Measurements from ENCODE around the gene OSBPL5.

Gene OSBPL5

GRCh38 chr11:3089236-3090061 lies 75.7 kb downstream of the OSBPL5 start:
- Histone ChIP-seq H3K4me2 (ENCODE audit: low read length, poor library complexity, severe bottlenecking) (no peak overlapping the region), H3K27me3 (ENCODE audit: control insufficient read depth in 1 of 2, insufficient read depth in 1 of 2, low read length in 2 of 2) (peaks cover under 1 to 6% of the 10 kb centered on the region in 2 experiments), H2BK5ac (ENCODE audit: low read depth, low read length, poor library complexity, severe bottlenecking) (no peak overlapping the region), H4K8ac (ENCODE audit: low read length) (no peak overlapping the region), H2AK5ac (ENCODE audit: low read length, severe bottlenecking) (peak overlapping the region; percentile 78), H2BK120ac (ENCODE audit: low read depth, low read length) (no peak overlapping the region), H3K18ac (ENCODE audit: low read depth in 1 of 2, low read length in 2 of 2) (no peak overlapping the region), H3K9me3 (ENCODE audit: control insufficient read depth, low read length) (no peaks in the 10 kb centered on the region), H3K4me3 (ENCODE audit: insufficient read depth in 1 of 2, low read depth in 1 of 2, low read length in 2 of 2) (no peak overlapping the region), H3K4ac (ENCODE audit: low read depth in 1 of 2, low read length in 2 of 2) (no peak overlapping the region), H3K14ac (ENCODE audit: low read length in 2 of 2) (no peak overlapping the region), H3K4me1 (ENCODE audit: control insufficient read depth, insufficient read depth, low read depth, low read length) (peaks cover 36% of the 10 kb centered on the region), H3K9ac (ENCODE audit: low read length) (no peak overlapping the region), H3K27ac (ENCODE audit: low read length, poor library complexity, severe bottlenecking) (no peak overlapping the region), H2AFZ (ENCODE audit: low read depth, low read length) (no peak overlapping the region), H3K36me3 (ENCODE audit: control insufficient read depth in 1 of 2, insufficient read depth in 2 of 2, low read depth in 1 of 2, low read length in 2 of 2) (peaks cover 29 to 67% of the 10 kb centered on the region in 2 experiments), H2BK12ac (ENCODE audit: low read length in 2 of 2) (no peak overlapping the region), H3K23ac (ENCODE audit: low read length in 2 of 2) (no peak overlapping the region), H2BK15ac (ENCODE audit: low read depth, poor library complexity, severe bottlenecking) (no peak overlapping the region), H3K79me1 (replicated peaks; ENCODE audit: low read length, poor library complexity, severe bottlenecking) (no peaks in the 10 kb centered on the region), H4K91ac (ENCODE audit: low read length) (no peak overlapping the region)
- 90% methylated on average over 25 of the region's 25 CpGs for WGBS
- DNase-seq = no peak

GRCh38 chr11:3088806-3089205 lies 76.3 kb downstream of the OSBPL5 start:
- Histone ChIP-seq H2AFZ (ENCODE audit: low read depth, low read length) (no peak overlapping the region), H3K27me3 (ENCODE audit: control insufficient read depth in 1 of 2, insufficient read depth in 1 of 2, low read length in 2 of 2) (peaks cover 4 to 6% of the 10 kb centered on the region in 2 experiments), H4K91ac (ENCODE audit: low read length) (no peak overlapping the region), H2BK12ac (ENCODE audit: low read length in 2 of 2) (no peak overlapping the region), H3K4me2 (ENCODE audit: low read length, poor library complexity, severe bottlenecking) (no peak overlapping the region), H3K79me1 (replicated peaks; ENCODE audit: low read length, poor library complexity, severe bottlenecking) (no peaks in the 10 kb centered on the region), H4K8ac (ENCODE audit: low read length) (no peak overlapping the region), H3K9ac (ENCODE audit: low read length) (no peak overlapping the region), H3K9me3 (ENCODE audit: control insufficient read depth, low read length) (no peaks in the 10 kb centered on the region), H3K18ac (ENCODE audit: low read depth in 1 of 2, low read length in 2 of 2) (no peak overlapping the region), H3K36me3 (ENCODE audit: control insufficient read depth in 1 of 2, insufficient read depth in 2 of 2, low read depth in 1 of 2, low read length in 2 of 2) (peaks cover 22 to 61% of the 10 kb centered on the region in 2 experiments), H2BK120ac (ENCODE audit: low read depth, low read length) (no peak overlapping the region), H3K27ac (ENCODE audit: low read length, poor library complexity, severe bottlenecking) (no peak overlapping the region), H3K23ac (ENCODE audit: low read length in 2 of 2) (no peak overlapping the region), H3K4ac (ENCODE audit: low read depth in 1 of 2, low read length in 2 of 2) (no peak overlapping the region), H2AK5ac (ENCODE audit: low read length, severe bottlenecking) (peak overlapping the region; percentile 78), H2BK5ac (ENCODE audit: low read depth, low read length, poor library complexity, severe bottlenecking) (peak overlapping the region; percentile 35), H3K4me3 (ENCODE audit: insufficient read depth in 1 of 2, low read depth in 1 of 2, low read length in 2 of 2) (no peak overlapping the region), H2BK15ac (ENCODE audit: low read depth, poor library complexity, severe bottlenecking) (no peak overlapping the region), H3K4me1 (ENCODE audit: control insufficient read depth, insufficient read depth, low read depth, low read length) (peaks cover 33% of the 10 kb centered on the region), H3K14ac (ENCODE audit: low read length in 2 of 2) (no peak overlapping the region)
- 98% methylated on average over 14 of the region's 14 CpGs for WGBS
- no peak for DNase-seq

- H2BK15ac ChIP-seq (ENCODE audit: low read depth, poor library complexity, severe bottlenecking) = no peak overlapping the region
- H2BK5ac ChIP-seq (ENCODE audit: low read depth, low read length, poor library complexity, severe bottlenecking) = no peak overlapping the region
- no peak overlapping the region for H3K4ac ChIP-seq (ENCODE audit: low read depth in 1 of 2, low read length in 2 of 2)
- no peak overlapping the region for H3K4me3 ChIP-seq (ENCODE audit: insufficient read depth in 1 of 2, low read depth in 1 of 2, low read length in 2 of 2)
- H3K14ac ChIP-seq (ENCODE audit: low read length in 2 of 2) = peak overlapping the region in 1 of 2 experiments; percentile 18
- H3K79me1 ChIP-seq (replicated peaks; ENCODE audit: low read length, poor library complexity, severe bottlenecking) = no peaks in the 10 kb centered on the region
- no peak overlapping the region for H3K23ac ChIP-seq (ENCODE audit: low read length in 2 of 2)
- H2AK5ac ChIP-seq (ENCODE audit: low read length, severe bottlenecking) = peak overlapping the region; percentile 78
- H3K27ac ChIP-seq (ENCODE audit: low read length, poor library complexity, severe bottlenecking) = no peak overlapping the region
- no peak overlapping the region for H4K8ac ChIP-seq (ENCODE audit: low read length)
- 89% methylated on average over 24 of the region's 24 CpGs for WGBS
- no peak overlapping the region for H3K9ac ChIP-seq (ENCODE audit: low read length)
- peaks cover 30% of the 10 kb centered on the region for H3K4me1 ChIP-seq (ENCODE audit: control insufficient read depth, insufficient read depth, low read depth, low read length)
- no peak overlapping the region for H2BK12ac ChIP-seq (ENCODE audit: low read length in 2 of 2)
- peaks cover 18 to 54% of the 10 kb centered on the region in 2 experiments for H3K36me3 ChIP-seq (ENCODE audit: control insufficient read depth in 1 of 2, insufficient read depth in 2 of 2, low read depth in 1 of 2, low read length in 2 of 2)
- H3K18ac ChIP-seq (ENCODE audit: low read depth in 1 of 2, low read length in 2 of 2) = no peak overlapping the region
- DNase-seq = peak; percentile 24
- no peak overlapping the region for H4K91ac ChIP-seq (ENCODE audit: low read length)
- H3K27me3 ChIP-seq (ENCODE audit: control insufficient read depth in 1 of 2, insufficient read depth in 1 of 2, low read length in 2 of 2) = peaks cover 4 to 6% of the 10 kb centered on the region in 2 experiments
- no peaks in the 10 kb centered on the region for H3K9me3 ChIP-seq (ENCODE audit: control insufficient read depth, low read length)
- no peak overlapping the region for H2AFZ ChIP-seq (ENCODE audit: low read depth, low read length)
- no peak overlapping the region for H2BK120ac ChIP-seq (ENCODE audit: low read depth, low read length)
- H3K4me2 ChIP-seq (ENCODE audit: low read length, poor library complexity, severe bottlenecking) = no peak overlapping the region
These were observed 77.0 kb downstream of the OSBPL5 start for GRCh38 chr11:3087821-3088800.

- WGBS = 90% methylated on average over 6 of the region's 11 CpGs
- peaks cover 4 to 6% of the 10 kb centered on the region in 2 experiments for H3K27me3 ChIP-seq (ENCODE audit: control insufficient read depth in 1 of 2, insufficient read depth in 1 of 2, low read length in 2 of 2)
- no peak overlapping the region for H3K27ac ChIP-seq (ENCODE audit: low read length, poor library complexity, severe bottlenecking)
- H2BK5ac ChIP-seq (ENCODE audit: low read depth, low read length, poor library complexity, severe bottlenecking) = no peak overlapping the region
- H3K14ac ChIP-seq (ENCODE audit: low read length in 2 of 2) = no peak overlapping the region
- no peak overlapping the region for H2AFZ ChIP-seq (ENCODE audit: low read depth, low read length)
- no peak overlapping the region for H2BK120ac ChIP-seq (ENCODE audit: low read depth, low read length)
- no peak overlapping the region for H4K8ac ChIP-seq (ENCODE audit: low read length)
- no peak for DNase-seq
- H2AK5ac ChIP-seq (ENCODE audit: low read length, severe bottlenecking) = peak overlapping the region; percentile 24
- no peak overlapping the region for H3K23ac ChIP-seq (ENCODE audit: low read length in 2 of 2)
- H3K4me2 ChIP-seq (ENCODE audit: low read length, poor library complexity, severe bottlenecking) = no peak overlapping the region
- no peak overlapping the region for H3K9ac ChIP-seq (ENCODE audit: low read length)
- no peak overlapping the region for H2BK15ac ChIP-seq (ENCODE audit: low read depth, poor library complexity, severe bottlenecking)
- no peak overlapping the region for H3K4me3 ChIP-seq (ENCODE audit: insufficient read depth in 1 of 2, low read depth in 1 of 2, low read length in 2 of 2)
- H3K18ac ChIP-seq (ENCODE audit: low read depth in 1 of 2, low read length in 2 of 2) = no peak overlapping the region
- no peak overlapping the region for H2BK12ac ChIP-seq (ENCODE audit: low read length in 2 of 2)
- no peak overlapping the region for H4K91ac ChIP-seq (ENCODE audit: low read length)
- H3K36me3 ChIP-seq (ENCODE audit: control insufficient read depth in 1 of 2, insufficient read depth in 2 of 2, low read depth in 1 of 2, low read length in 2 of 2) = peaks cover 10 to 46% of the 10 kb centered on the region in 2 experiments
- H3K4me1 ChIP-seq (ENCODE audit: control insufficient read depth, insufficient read depth, low read depth, low read length) = peaks cover 30% of the 10 kb centered on the region
- H3K79me1 ChIP-seq (replicated peaks; ENCODE audit: low read length, poor library complexity, severe bottlenecking) = no peaks in the 10 kb centered on the region
- H3K9me3 ChIP-seq (ENCODE audit: control insufficient read depth, low read length) = no peaks in the 10 kb centered on the region
- H3K4ac ChIP-seq (ENCODE audit: low read depth in 1 of 2, low read length in 2 of 2) = no peak overlapping the region
These were observed 77.7 kb downstream of the OSBPL5 start for GRCh38 chr11:3087373-3087772.

All from mesenchymal stem cell (in vitro differentiated cells and primary cell).